GM08714 (cell line): Measurements from ENCODE around the gene SAMD13.

Source experiments
- H3K4me3 ChIP-seq: fragments of 200-500 bp; sonication (Bioruptor generic); 2 replicates; pipeline ENCODE4 v1.5.1; 2014; ENCODE audit warnings: mild to moderate bottlenecking, low read length, inconsistent platforms
- ZNF274 ChIP-seq: IDR thresholded peaks from 2 replicates; pipeline ENCODE4 v1.6.1; 2012; ENCODE audit warnings: mild to moderate bottlenecking, low read depth, low read length

The SAMD13 gene

DNA sequence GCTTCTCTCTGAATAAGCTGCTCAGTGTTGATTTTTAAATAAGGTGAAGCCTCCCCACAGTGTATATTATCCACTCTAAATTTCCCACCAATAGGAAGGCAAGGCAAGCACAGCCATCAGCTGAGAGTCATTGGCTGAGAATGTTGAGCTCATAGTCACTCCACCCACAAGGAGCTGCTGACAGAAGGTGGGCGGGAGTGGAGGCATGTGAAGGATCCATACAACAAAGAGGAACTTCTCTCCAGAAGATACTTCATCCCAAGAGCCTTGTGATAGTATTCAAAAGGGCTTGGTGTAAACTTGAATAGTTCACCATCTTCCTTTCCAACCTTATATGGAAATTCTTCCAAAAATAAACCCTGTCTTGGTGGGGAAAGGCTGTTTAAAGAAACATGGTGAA, 42.8 kb downstream of the SAMD13 start:
- no peak overlapping the region for H3K4me3 ChIP-seq
- no peak for TF ChIP-seq ZNF274

DNA sequence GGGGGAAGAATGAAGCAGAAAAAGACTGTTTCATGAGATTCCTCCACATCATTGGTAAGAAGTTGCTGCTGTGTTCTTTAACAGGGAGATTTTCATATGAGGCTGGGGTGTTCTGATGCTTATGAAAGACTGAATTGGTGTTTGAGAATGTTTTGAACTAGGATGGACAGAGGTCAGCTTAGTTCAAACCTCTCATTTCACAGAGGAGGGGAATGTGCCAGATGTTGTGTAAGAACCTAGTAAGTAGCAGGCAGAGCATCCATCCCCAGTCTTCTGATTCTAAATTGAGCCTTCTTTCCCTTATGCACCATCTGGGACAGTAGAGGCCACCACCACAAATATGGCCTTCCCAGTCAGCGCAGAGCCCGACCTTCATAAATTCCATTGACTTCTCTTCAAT, 43.7 kb downstream of the SAMD13 start:
- TF ChIP-seq ZNF274: no peak
- no peak overlapping the region for H3K4me3 ChIP-seq

DNA sequence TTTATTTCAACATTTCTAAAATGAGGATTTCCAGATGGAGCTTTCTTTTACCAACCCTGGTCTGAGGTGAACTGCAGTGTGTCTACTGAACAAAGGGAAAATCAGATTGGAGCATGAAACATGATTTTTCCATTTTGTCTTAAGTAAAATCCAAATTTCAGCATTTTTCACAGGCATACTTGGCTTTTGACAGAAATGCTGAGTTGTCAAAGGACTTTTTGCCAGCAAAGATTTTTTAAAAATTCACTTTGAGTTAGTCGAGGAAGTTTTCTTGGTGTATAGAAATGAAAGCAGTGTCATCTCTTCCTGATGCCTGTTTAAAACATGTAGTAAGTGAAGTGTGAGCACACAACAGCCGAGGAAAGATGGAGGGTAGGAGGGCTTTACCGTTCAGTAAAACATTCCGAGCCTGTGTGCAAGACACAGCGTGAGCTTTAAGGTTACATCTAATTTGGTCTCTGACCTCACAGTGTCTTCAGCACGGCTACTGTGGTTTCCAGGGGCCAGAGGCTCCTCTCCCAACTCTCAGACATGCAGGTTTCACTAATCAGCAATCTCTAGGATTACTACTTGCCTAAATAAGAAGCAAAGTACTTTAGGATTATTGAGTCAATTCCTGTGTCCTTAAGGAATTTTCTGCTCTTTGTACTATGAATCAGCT, 45.9 kb downstream of the SAMD13 start:
- H3K4me3 ChIP-seq: no peak overlapping the region
- TF ChIP-seq ZNF274: no peak

DNA sequence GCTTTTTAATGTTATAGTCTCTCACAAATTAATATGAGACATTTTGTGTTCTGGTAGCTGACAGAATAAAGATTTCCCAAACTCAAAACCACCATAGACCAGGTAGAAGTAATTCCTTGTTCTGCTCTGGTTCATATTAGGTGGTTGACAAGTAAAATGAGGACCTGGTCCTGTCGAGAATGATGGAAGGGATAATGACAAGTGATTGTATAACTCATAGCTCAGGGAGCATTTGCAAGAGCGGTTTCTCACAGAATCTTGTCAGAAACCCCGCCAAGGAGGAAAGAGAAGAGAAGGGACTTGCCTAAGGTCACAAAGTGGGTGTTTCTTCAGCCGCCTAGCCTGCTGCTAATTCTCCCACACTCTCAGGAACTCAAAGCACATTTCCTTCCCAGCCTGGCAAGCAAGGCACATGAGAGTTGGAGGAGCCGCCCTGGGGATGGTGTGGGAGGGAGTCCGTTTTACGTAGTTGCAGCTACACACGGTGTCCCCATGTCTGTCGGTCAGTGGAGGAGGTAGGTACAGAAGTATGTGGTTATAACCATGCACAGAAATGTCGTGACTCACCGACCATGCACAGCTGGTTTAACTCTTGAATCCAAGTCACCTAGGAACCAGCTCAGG, 46.5 kb downstream of the SAMD13 start:
- no peak for TF ChIP-seq ZNF274
- H3K4me3 ChIP-seq: no peak overlapping the region

DNA sequence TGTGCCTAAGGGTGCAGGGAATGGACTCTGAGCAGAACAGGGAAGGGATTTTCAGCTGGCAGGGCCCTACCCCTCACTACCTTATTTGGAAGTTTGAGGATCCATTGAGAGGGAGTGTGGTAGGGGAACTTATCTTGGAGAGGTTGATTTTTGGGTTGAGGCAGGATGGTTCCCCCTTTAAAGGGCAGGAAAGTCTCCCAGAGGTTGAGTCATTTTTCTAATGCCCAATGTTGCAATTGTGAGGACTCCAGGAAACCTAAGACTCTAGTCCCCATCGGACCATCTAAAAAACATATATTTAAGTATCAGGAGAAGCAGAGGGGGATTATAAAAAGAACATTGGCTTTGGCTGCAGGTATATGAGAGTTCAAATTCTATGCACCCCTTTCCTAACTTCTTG, 47.3 kb downstream of the SAMD13 start:
- no peak overlapping the region for H3K4me3 ChIP-seq
- TF ChIP-seq ZNF274: no peak

DNA sequence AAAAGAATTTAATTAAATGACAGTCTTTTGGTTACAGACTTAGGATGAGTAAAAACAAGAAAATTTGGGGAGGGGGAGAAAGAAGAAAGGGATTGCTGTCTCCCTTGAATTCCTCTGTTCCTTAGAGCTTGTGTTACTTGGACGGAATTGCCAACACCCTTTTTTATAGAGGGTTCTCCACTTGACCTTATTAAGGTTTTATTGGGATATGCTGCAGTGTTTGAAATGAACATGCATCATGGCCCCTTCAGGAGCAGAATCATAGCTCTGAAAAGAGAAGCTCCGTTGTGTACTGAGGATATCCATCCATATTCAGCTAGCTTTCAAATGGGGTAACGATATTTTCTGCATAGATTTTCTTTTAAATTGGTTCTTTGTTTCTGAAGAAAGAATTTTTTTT, 48.6 kb downstream of the SAMD13 start:
- no peak overlapping the region for H3K4me3 ChIP-seq
- no peak for TF ChIP-seq ZNF274

DNA sequence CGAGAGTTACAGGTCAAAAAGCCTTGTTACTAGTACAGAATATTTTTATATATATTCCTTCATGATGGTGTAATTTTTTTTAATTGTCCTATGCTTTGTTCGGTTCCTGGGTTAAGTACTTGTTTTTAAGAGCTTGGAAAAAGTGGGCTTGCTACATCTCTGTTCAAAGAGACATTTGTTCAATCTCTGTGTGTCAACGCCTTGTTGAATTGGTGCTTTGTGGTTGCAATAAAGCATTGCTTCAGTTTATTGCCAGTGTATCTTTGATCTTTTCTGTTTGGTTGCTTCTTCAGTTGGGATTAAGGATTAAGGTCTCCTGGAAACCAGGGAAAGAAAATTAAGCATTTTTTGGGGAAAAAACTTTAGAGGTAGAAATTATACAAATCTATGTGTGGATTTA, 49.0 kb downstream of the SAMD13 start:
- TF ChIP-seq ZNF274: no peak
- H3K4me3 ChIP-seq: no peak overlapping the region

DNA sequence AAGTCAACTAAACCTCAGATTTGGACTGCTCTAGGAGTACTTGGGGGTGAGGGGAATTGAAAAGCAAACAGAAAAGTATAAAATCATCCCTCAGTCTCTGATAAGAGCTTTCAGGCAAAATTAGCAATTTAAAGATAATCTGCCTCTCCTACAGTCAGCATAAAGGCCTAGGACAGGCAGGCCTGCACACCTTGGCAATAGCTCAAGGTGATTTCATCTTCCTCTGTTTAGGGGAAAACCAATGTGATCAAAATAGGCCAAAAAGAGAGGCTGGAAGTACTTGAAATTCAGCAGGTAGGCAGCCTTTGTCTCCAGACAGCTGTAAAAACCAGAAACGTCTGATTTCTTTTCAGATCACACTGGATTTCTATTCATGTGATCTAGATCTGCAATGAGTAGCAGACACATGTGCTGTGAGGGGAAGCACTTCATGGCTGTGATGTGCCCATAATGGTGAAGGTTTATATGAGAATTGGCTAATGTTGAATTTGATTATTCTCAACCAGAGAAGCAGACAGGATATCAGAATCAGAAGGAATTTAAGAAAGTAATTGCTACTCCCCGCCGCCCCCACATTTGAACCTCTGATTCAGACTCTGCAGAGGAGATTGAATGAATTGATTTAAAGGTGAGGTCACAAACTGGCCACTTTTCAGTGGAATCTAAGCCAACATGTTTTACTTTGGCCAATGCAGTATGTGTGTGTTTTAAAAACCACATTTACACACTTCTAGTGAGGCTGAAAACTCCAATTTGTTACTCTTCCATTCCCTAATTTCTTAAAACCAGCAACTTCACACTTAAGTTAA, 51.0 kb downstream of the SAMD13 start:
- H3K4me3 ChIP-seq: no peak overlapping the region

DNA sequence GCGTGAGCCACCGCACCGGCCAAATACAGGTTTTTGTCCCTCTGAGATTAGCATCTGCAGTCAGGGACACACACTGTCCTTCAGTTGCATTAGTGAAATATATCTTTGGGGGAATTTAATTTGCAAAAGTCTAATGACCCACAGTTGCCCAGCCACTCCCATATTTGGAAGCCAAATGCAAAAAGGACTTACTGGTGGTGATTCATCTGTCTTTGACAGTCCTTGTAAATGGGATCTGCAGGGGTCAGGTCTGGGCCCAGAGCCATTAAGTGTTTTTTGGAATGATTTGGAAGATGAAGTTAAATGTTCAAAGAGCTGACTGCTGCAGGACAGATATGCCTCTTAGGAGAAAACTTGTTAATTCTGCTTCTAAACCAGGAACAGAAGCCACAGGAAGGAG, 52.2 kb downstream of the SAMD13 start:
- no peak overlapping the region for H3K4me3 ChIP-seq
- no peak for TF ChIP-seq ZNF274

More for the DNA sequence above, 51.0 kb downstream of the SAMD13 start:
- TF ChIP-seq ZNF274: no peak

DNA sequence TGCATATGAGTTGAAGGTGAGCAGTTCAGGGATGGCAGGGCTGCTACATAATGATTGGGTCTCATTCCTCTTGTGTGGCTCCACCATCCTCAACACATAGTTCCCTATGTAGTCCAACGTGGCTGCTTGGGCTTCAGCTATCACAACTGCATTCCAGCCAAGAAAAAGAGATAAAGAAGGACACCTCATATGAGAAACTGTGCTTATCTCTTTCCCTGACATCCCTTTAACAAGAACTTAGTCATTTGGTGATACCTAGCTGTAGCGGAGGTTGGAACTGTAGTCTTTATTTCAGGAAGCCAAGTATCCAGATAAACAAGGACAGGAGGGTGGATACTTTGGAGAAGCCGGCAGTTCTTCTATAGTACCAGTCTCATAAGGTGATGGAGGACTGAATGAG, 54.0 kb downstream of the SAMD13 start:
- no peak for TF ChIP-seq ZNF274

DNA sequence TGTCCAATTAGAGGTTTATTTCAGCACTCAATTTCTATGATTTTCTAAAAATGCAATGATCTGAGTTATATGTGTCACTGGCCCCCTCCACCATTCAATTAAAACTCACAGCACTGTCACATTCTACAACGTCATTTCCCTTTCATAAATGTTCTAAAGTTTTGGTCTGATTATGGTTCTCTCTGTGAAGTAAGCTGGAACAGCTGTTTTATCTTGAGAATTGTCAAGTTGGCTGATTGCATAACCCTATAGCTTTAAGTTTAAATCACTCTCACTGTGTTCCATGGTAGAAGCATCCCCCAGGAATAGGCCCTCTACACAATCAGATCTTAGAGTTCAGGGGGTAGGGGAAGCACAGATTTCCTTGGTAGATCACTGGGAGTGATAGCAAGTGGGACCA, 55.4 kb downstream of the SAMD13 start:
- H3K4me3 ChIP-seq: no peak overlapping the region
- no peak for TF ChIP-seq ZNF274

More for the DNA sequence above, 54.0 kb downstream of the SAMD13 start:
- H3K4me3 ChIP-seq: no peak overlapping the region

DNA sequence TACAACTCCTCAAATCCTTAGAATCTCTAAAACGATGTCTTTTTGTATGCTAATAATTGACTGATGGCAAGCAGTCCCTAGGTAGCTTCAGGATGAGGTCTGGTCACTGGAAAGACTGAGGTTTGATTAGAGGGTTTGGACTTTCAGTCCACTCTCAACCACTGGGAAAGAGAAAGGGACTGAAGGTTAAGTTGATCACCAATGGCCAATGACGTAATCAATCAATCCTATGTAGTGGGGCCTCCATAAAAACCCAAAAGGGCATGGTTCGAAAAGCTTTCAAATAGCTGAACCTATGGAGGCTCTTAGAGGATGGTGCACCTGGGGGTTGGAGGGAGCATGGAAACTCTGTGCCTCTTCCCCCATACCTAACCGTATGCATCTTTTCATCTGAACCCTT, 57.2 kb downstream of the SAMD13 start:
- TF ChIP-seq ZNF274: no peak
- no peak overlapping the region for H3K4me3 ChIP-seq

DNA sequence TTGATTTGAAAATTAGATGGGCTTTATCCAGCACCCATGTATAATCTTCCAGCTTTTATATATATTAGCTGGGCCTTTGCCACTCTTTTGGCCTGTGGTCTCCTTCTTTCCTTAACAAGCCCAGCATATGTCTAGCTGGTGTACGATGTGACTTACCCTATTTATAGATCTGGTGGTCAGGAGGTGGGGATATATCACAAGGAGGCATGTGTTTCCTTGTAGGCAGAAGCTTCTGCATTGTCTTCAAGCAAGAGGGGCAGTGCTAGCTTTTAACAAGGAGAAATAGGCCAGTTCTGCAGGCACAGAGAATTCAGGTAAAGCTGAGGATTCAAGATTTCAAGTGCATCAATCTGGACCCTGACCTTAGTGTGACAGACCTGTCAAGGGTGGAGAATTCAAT, 58.8 kb downstream of the SAMD13 start:
- no peak overlapping the region for H3K4me3 ChIP-seq
- no peak for TF ChIP-seq ZNF274

DNA sequence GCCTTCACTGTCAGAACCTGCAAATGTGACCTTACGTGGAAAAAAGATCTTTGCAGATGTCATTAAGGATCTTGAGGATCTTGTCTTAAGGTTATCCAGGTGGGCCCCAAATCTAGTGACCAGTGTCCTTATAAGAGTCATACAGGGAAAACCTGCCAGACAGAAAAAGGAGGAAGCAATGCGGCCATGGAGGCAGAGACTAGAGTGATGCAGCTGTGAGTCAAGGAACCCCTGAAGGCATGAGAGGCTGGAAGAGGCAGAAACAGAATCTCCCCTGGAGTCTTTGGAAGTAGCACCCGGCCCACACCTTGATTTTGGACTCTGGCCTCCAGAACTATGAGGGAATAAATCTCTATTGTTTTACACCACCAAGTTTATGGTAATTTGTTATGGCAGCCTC, 60.3 kb downstream of the SAMD13 start:
- H3K4me3 ChIP-seq: no peak overlapping the region
- no peak for TF ChIP-seq ZNF274

DNA sequence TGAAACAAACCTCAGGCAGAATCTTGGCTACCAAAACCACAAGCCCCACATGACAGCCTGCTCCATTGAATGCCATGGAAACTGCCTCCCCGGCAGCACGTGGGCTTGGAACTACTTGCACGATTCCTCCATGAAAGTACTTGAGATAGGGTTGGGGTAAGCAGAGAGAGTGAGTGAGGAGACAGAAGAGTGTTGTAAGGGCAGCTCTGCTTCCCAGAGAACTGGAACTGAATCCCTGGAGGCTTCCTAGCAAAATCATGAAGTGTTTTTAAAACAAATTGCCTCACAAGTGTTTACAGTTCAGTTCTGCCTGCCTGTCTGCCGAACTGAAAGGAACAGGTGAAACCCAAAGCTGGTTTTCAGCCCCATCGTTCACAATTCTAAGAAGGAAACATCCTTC, 61.5 kb downstream of the SAMD13 start:
- no peak for TF ChIP-seq ZNF274
- no peak overlapping the region for H3K4me3 ChIP-seq
